ENCODE results near the gene TCP1. TPM values are rescaled to one million over a fixed set of nuclear protein-coding genes. Genes with fewer than 3 reads are reported as not detected.

Gene TCP1
- 210 and 217 TPM in 2 replicates for total RNA-seq

DNA sequence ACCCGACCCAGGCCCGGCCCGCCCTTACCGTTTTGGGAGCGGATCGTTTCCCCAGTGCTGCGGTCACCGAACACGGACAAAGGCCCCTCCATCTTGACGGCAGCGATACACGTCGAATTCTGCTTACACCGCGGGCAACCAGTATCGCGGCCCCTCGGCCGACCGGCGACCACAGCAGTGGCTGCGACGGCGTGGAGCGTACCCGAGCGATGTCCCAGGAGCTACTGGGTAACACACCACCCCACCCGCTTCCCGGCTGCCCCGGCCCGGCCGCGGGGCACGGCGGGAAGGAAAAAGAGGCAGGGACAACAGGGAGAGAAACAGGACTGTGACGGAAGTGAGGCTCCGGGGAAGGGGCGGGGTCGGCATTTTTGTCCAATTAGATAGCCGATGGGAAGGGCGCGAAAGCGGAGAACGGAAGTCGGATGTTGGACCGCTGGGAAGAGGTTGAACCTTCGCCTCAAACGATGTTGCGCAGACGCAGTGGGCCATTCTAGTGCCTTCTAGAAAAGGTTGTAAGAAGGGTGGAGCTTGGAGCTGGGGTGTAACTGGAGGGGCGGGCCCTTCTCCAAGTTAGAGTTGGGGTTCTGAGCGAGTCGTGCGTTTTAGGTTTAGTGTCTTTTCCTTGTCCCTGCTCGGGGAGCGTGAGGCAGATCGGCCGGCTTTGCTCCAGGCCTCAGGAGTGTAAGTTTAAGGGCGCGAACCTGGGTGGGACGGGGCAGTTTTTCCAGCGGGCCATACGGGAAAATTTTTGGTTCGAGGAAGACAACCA lies at the start of gene TCP1:
TCP1 (minus strand) TSS at position 226 of the 772 bp plus-strand sequence; CDS start at position 92, 134 bp downstream.

DNA sequence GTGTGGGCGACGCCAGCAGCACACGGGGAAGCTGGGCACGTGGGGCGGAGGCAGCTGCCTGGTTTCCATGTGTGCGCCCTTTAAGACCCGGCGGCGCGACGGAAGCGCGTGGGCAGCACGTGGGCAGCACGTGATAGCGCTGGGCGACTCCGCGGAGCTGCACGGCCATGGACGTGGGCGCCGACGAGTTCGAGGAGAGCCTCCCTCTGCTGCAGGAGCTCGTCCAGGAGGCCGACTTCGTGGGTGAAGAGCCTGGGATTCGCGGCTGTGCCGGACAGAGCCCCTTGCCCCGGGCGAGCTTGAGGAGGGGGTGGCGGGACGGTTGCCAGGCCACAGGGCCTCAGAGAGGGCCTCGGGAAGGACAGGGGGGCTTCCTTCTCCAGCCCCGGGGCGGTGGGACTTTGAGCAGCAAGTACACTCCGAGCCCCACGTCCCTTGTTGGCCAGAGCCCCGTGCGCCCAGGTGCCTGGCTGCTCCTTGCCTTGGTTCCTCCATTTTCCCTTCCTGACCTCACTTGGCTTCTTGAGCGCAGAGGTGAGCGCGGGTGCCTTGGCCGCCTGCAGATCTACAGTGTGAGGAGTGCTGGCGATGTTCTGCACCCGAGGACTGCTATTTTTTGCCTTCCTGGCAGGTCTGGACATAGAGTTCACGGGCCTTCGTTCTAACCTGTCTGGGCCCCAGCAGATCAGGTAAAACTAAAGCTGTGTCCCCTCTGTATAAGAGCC lies 10.9 kb upstream of the TCP1 start, which contains the start of gene PNLDC1:
PNLDC1 (plus strand) TSS at position 136 of the 725 bp plus-strand sequence; CDS start at position 168, 32 bp downstream.

DNA sequence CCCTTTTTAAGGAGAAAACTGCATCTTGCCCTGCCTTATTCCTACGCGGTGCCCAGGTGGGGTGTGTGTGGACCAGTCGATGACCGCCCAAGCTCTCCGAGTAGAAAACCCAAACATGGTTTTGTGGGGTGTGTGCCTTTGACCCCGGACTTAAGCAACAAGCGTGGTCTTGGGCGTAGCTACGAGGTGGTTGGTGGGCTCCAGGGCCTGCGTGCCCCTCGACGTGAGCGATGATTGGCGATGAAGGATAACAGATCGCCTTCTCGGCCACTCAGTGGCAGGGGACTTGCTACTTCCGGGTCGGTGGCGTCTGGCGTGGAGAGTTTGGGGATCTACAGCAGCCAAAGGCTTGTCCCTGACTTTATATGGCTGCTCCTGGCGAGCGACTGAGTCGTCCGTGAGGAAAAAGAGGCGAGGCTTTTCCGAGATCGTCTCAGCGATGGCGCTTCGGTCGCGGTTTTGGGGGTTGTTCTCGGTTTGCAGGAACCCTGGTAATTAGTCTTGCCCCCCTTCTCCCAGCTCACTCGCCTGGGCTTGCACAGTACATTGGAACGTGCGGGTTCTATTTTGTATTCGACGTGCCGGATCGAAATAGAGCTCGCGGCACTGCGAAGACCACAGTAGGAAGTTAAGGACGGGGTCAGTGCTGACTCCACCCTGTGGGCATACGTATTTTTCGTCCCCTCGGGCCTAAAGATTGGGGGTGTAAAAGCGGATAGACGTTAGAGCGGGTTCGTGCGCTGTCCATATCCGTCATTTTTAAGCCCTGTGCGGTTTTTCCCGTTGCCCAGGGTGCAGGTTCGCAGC lies 950 bp upstream of the TCP1 start, which contains the start of gene MRPL18:
MRPL18 (plus strand) TSS at position 319 of the 807 bp plus-strand sequence; CDS start at position 440, 121 bp downstream.

DNA sequence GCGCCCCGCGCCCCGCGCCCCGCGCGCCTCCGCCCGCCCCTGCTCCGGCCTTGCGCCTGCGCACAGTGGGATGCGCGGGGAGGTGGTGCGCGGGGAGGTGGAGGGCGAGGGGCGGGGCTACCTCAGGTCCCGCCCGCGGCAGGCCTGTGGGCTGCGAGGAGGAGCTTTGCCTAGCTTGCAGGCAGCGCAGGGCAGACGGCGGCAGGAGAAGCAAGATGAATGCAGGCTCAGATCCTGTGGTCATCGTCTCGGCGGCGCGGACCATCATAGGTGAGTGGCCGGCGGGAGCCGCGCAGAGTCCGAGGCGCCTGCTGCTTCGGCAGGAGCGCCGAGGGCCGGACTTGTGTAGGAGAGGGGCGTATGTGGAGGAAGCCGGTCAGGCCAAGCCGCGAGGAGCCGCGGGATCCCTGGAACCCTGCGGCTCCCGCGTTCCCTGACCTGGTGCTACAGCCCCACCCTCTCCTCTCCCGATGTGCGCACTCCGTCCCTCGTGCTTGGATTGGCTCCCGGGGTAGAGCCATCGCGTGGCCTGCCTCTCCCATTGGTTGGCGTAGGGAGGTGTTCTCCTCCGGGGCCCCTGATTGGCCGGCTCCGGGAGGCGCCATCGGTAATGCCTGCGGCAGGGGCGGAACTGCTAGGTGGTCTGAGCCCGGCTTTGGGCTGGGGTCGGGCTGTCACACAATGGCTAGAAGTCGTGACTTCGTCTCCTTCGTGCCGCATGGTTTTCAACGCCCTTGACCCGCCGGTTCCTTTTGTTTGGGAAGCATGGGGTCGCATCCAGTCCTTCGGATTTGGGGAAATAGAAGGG lies 27.3 kb downstream of the TCP1 start, which contains the start of gene ACAT2:
ACAT2 (plus strand) TSS at position 173 of the 808 bp plus-strand sequence; CDS start at position 216, 43 bp downstream.

Other genes starting within 250 kb of the TCP1 start
- 118 and 186 TPM in 2 replicates for gene SOD2, start 96.4 kb downstream of the TCP1 start, total RNA-seq
- 82.0 and 84.5 TPM in 2 replicates for gene WTAP, start 62.1 kb downstream of the TCP1 start, total RNA-seq
- 59.5 and 63.2 TPM in 2 replicates for gene ACAT2, start 27.6 kb downstream of the TCP1 start, total RNA-seq
- gene MRPL18, start 865 bp upstream of the TCP1 start, total RNA-seq = 66.6 and 78.7 TPM in 2 replicates
- gene PNLDC1, start 10.7 kb upstream of the TCP1 start, total RNA-seq = not detected in 2 replicates
- under 0.01 TPM in 2 replicates for gene MAS1, start 101.4 kb upstream of the TCP1 start, total RNA-seq
- gene IGF2R, start 179.5 kb upstream of the TCP1 start, total RNA-seq = 191 and 208 TPM in 2 replicates